IMR-90 (cell line): ENCODE data around the gene AGAP2. TPM values are rescaled to one million over a fixed set of nuclear protein-coding genes. Genes with fewer than 3 reads are reported as not detected.

Experiments used
- ATAC-seq: fragments of 200-7000 bp; cut with Tn5 transposase; 2 replicates; pipeline ENCODE4 v1.9.1; 2020; ENCODE audit warnings: low read depth, mild to moderate bottlenecking, moderate library complexity
- BruUV-seq: library from RNA; stranded (reverse); fragments of 400-500 nt; replicated peaks from 2 replicates; lab custom pipeline; 2021; lab: Mats Ljungman, UMichigan
- CTCF ChIA-PET: fragments of 300-600 bp; formaldehyde crosslinking; extraction: SDS; loops from one replicate; lab custom pipeline; 2021; ENCODE audit warnings: antibody characterized with exemption; lab: Yijun Ruan, JAX
- POLR2A ChIA-PET: fragments of 300-600 bp; sonication (Branson Sonifier 250); formaldehyde crosslinking; loops from one replicate; lab custom pipeline; 2022; ENCODE audit warnings: antibody characterized with exemption; ENCODE audit not compliant: unreplicated experiment; lab: Charles Lee
- DNase-seq: peaks from one replicate; pipeline ENCODE4 v3.0.0; 2013
- H2AFZ ChIP-seq: replicated peaks from 2 replicates; pipeline ENCODE3; 2013; ENCODE audit warnings: low read length, mild to moderate bottlenecking; ENCODE audit not compliant: poor library complexity
- H2AK5ac ChIP-seq: 2 replicates; pipeline ENCODE4 v1.6.1; 2013; ENCODE audit warnings: low read depth, low read length, inconsistent platforms
- H2AK9ac ChIP-seq: replicated peaks from 2 replicates; pipeline ENCODE3; 2013; ENCODE audit warnings: mild to moderate bottlenecking, low read depth, low read length, moderate library complexity; ENCODE audit not compliant: poor library complexity
- H2BK120ac ChIP-seq: 2 replicates; pipeline ENCODE4 v1.6.1; 2013; ENCODE audit warnings: low read depth, low read length, inconsistent platforms
- H2BK15ac ChIP-seq: 3 replicates; pipeline ENCODE4 v1.6.1; 2013; ENCODE audit warnings: low read depth, low read length, inconsistent platforms
- H2BK20ac ChIP-seq: 2 replicates; pipeline ENCODE4 v1.6.1; 2013; ENCODE audit warnings: low read depth, mild to moderate bottlenecking, inconsistent platforms, low read length, moderate library complexity
- H2BK5ac ChIP-seq: 2 replicates; pipeline ENCODE4 v1.6.1; 2013; ENCODE audit warnings: mild to moderate bottlenecking, low read depth, low read length, inconsistent platforms; ENCODE audit not compliant: poor library complexity, severe bottlenecking
- H3K14ac ChIP-seq: replicated peaks from 2 replicates; pipeline ENCODE4 v1.6.1; 2013; ENCODE audit warnings: low read depth, low read length, inconsistent platforms
- H3K18ac ChIP-seq: 2 replicates; pipeline ENCODE4 v1.6.1; 2013; ENCODE audit warnings: low read depth, low read length, control low read depth
- H3K23ac ChIP-seq: 2 replicates; pipeline ENCODE4 v1.6.1; 2013; ENCODE audit warnings: low read depth, low read length, inconsistent platforms
- H3K27ac ChIP-seq: 2 replicates; pipeline ENCODE4 v1.5.1; 2013; ENCODE audit warnings: mild to moderate bottlenecking, control low read depth, low read length; ENCODE audit not compliant: insufficient read depth
- H3K27me3 ChIP-seq: 2 replicates; pipeline ENCODE4 v1.6.1; 2013; ENCODE audit warnings: low read length; ENCODE audit not compliant: control insufficient read depth, insufficient read depth
- H3K36me3 ChIP-seq: 2 replicates; pipeline ENCODE4 v1.6.1; 2013; ENCODE audit warnings: low read length, mixed read lengths; ENCODE audit not compliant: control insufficient read depth, insufficient read depth
- H3K4ac ChIP-seq: 2 replicates; pipeline ENCODE4 v1.6.1; 2013; ENCODE audit warnings: low read depth, low read length, inconsistent platforms
- H3K4me1 ChIP-seq: 2 replicates; pipeline ENCODE4 v1.6.1; 2013; ENCODE audit warnings: low read length, mixed read lengths; ENCODE audit not compliant: control insufficient read depth, insufficient read depth
- H3K4me2 ChIP-seq: 2 replicates; pipeline ENCODE4 v1.6.1; 2013; ENCODE audit warnings: low read depth, mild to moderate bottlenecking, control low read depth, low read length, moderate library complexity
- H3K4me3 ChIP-seq: 2 replicates; pipeline ENCODE4 v1.5.1; 2013; ENCODE audit warnings: low read depth, mild to moderate bottlenecking, control low read depth, low read length, moderate library complexity; ENCODE audit not compliant: insufficient read depth
- H3K56ac ChIP-seq: 2 replicates; pipeline ENCODE4 v1.6.1; 2013; ENCODE audit warnings: low read length, inconsistent platforms; ENCODE audit not compliant: insufficient read depth; ENCODE audit errors: extremely low read depth
- H3K79me1 ChIP-seq, 2 experiments: 2 replicates each; pipeline ENCODE4 v1.6.1; 2013; ENCODE audit warnings: low read length in 2 of 2, inconsistent platforms in 1 of 2, low read depth in 1 of 2
- H3K9ac ChIP-seq: 2 replicates; pipeline ENCODE4 v1.6.1; 2013; ENCODE audit warnings: low read depth, low read length, control low read depth
- H3K9me1 ChIP-seq: 2 replicates; pipeline ENCODE4 v1.6.1; 2013; ENCODE audit warnings: low read length, inconsistent platforms; ENCODE audit not compliant: insufficient read depth
- H3K9me3 ChIP-seq: 2 replicates; pipeline ENCODE4 v1.6.1; 2013; ENCODE audit warnings: low read length; ENCODE audit not compliant: control insufficient read depth, insufficient read depth
- H4K20me1 ChIP-seq: 2 replicates; pipeline ENCODE4 v1.6.1; 2013; ENCODE audit warnings: low read length, inconsistent platforms; ENCODE audit not compliant: insufficient read depth
- H4K5ac ChIP-seq: 2 replicates; pipeline ENCODE4 v1.6.1; 2013; ENCODE audit warnings: mild to moderate bottlenecking, low read depth, low read length, control low read depth
- H4K8ac ChIP-seq, 2 experiments: 2 replicates each; pipeline ENCODE4 v1.6.1; 2013; ENCODE audit warnings: low read depth in 2 of 2, low read length in 2 of 2, control low read depth in 1 of 2, inconsistent platforms in 1 of 2
- H4K91ac ChIP-seq: 2 replicates; pipeline ENCODE4 v1.6.1; 2013; ENCODE audit warnings: low read depth, low read length, inconsistent platforms; ENCODE audit not compliant: insufficient read depth
- BHLHE40 ChIP-seq: fragments of 150-350 bp; IDR thresholded peaks from 2 replicates; pipeline ENCODE4 v1.6.1; 2016; ENCODE audit warnings: mild to moderate bottlenecking, low read depth, low read length
- CEBPB ChIP-seq: IDR thresholded peaks from 2 replicates; pipeline ENCODE4 v1.6.1; 2012; ENCODE audit warnings: low read depth, low read length, improper control_type of control experiment
- CHD1 ChIP-seq: IDR thresholded peaks from 2 replicates; pipeline ENCODE4 v1.6.1; 2012; ENCODE audit warnings: low read depth, low read length, improper control_type of control experiment
- CTCF ChIP-seq: conservative IDR thresholded peaks from 2 replicates; pipeline ENCODE4 v1.5.1; 2012; ENCODE audit warnings: mild to moderate bottlenecking, low read depth, low read length, improper control_type of control experiment
- ELK1 ChIP-seq: fragments of 150-350 bp; IDR thresholded peaks from 2 replicates; pipeline ENCODE4 v1.6.1; 2016; ENCODE audit warnings: low read depth, mild to moderate bottlenecking, low read length, moderate library complexity, borderline replicate concordance
- FOS ChIP-seq: fragments of 150-350 bp; IDR thresholded peaks from 2 replicates; pipeline ENCODE4 v1.6.1; 2016; ENCODE audit warnings: low read depth, low read length
- MAFK ChIP-seq: IDR thresholded peaks from 2 replicates; pipeline ENCODE4 v1.6.1; 2012; ENCODE audit warnings: low read depth, low read length, improper control_type of control experiment
- MAZ ChIP-seq: IDR thresholded peaks from 2 replicates; pipeline ENCODE4 v1.6.1; 2012; ENCODE audit warnings: low read depth, mild to moderate bottlenecking, low read length, improper control_type of control experiment, moderate library complexity, borderline replicate concordance
- MXI1 ChIP-seq: IDR thresholded peaks from 2 replicates; pipeline ENCODE4 v1.6.1; 2012; ENCODE audit warnings: low read depth, mild to moderate bottlenecking, low read length, moderate library complexity, borderline replicate concordance
- NFE2L2 ChIP-seq: fragments of 150-350 bp; IDR thresholded peaks from 2 replicates; pipeline ENCODE4 v1.6.1; 2016; ENCODE audit warnings: low read depth, mild to moderate bottlenecking, low read length
- POLR2A ChIP-seq: IDR thresholded peaks from 2 replicates; pipeline ENCODE4 v1.6.1; 2012; ENCODE audit warnings: mild to moderate bottlenecking, low read depth, low read length
- RAD21 ChIP-seq: IDR thresholded peaks from 2 replicates; pipeline ENCODE4 v1.6.1; 2012; ENCODE audit warnings: low read length, improper control_type of control experiment
- RCOR1 ChIP-seq: IDR thresholded peaks from 2 replicates; pipeline ENCODE4 v1.6.1; 2012; ENCODE audit warnings: mild to moderate bottlenecking, low read length, improper control_type of control experiment; ENCODE audit not compliant: insufficient replicate concordance
- RFX5 ChIP-seq: IDR thresholded peaks from 2 replicates; pipeline ENCODE4 v1.8.0; 2012; ENCODE audit warnings: low read depth, mild to moderate bottlenecking, low read length, moderate library complexity
- SMC3 ChIP-seq: fragments of 150-350 bp; IDR thresholded peaks from 2 replicates; pipeline ENCODE4 v1.6.1; 2016; ENCODE audit warnings: low read depth, mild to moderate bottlenecking, antibody characterized with exemption, low read length, moderate library complexity
- USF2 ChIP-seq: fragments of 150-350 bp; IDR thresholded peaks from 2 replicates; pipeline ENCODE4 v1.6.1; 2017; ENCODE audit warnings: mild to moderate bottlenecking, antibody characterized with exemption, low read length, low read depth
- WGBS, 2 experiments: methylation state at CpG; one replicate each; pipeline versions ENCODE4 v1.1.5 to v1.1.7; 2013; ENCODE audit warnings: missing lambda C conversion rate in 2 of 2; ENCODE audit not compliant: insufficient read length in 1 of 2; ENCODE audit errors: extremely low coverage in 2 of 2; 5-methylcytosine and 5-hydroxymethylcytosine counted together
- dilution Hi-C: fragments of 300-500 bp; cut with HindIII; formaldehyde crosslinking; loops from one replicate; pipeline ENCODE4 v1.14.3; 2018; ENCODE audit warnings: low sequenced_read_pairs; ENCODE audit not compliant: unreplicated experiment
- in situ Hi-C: fragments of 300-500 bp; cut with MboI; formaldehyde crosslinking; loops from 3 replicates; pipeline ENCODE4 v1.14.3; 2019; ENCODE audit warnings: low sequenced_read_pairs, inconsistent platforms, mixed read lengths
- intact Hi-C: fragments of 100-400 bp; cut with micrococcal nuclease; formaldehyde crosslinking; loops from 2 replicates; pipeline ENCODE4 v1.10.0; 2022
- polyA plus RNA-seq, 3 experiments: library from polyadenylated mRNA; depleted of rRNA; stranded (reverse); fragments of >200 nt; gene quantifications; 2 replicates each; pipeline ENCODE4 v1.2.3, GENCODE V29; 2012; ENCODE audit warnings: low replicate concordance in 1 of 3
- total RNA-seq: library from RNA; depleted of rRNA; stranded (reverse); fragments of >200 nt; gene quantifications from 2 replicates; pipeline ENCODE4 v1.2.3, GENCODE V29; 2012

AGAP2 gene
- total and polyA plus RNA-seq, 2 of the 4 experiments (the other 2 are of a cell fraction), result 0.03 to 0.18 TPM

- no peaks in the 10 kb centered on the region for H4K20me1 ChIP-seq
- ChIA-PET CTCF (interaction anchor here (0.9 kb wide), 1 partner anchor 9 kb away, joined by 4 read pairs; no protein-coding TSS in a partner anchor), POLR2A (no interaction called here)
- no peaks in the 10 kb centered on the region for H3K9me3 ChIP-seq
- H4K8ac ChIP-seq, result no peak overlapping the region
- H3K36me3 ChIP-seq, result peaks cover 56% of the 10 kb centered on the region
- TF ChIP-seq USF2 (no peak), MXI1 (no peak), RCOR1 (no peak), BHLHE40 (no peak), POLR2A (no peak), CEBPB (no peak), SMC3 (no peak), RAD21 (no peak), CTCF (no peak), FOS (no peak), RFX5 (no peak), MAFK (no peak), ELK1 (no peak), CHD1 (no peak), NFE2L2 (no peak), MAZ (no peak)
- intact Hi-C loops, result no loop called here
- no CpG with 5 or more reads among the region's 4 CpGs for WGBS, 2 experiments
- H3K4me2 ChIP-seq, result no peak overlapping the region
- no peak overlapping the region for H2BK120ac ChIP-seq
- no peak overlapping the region for H2BK20ac ChIP-seq
- no peak overlapping the region for H4K5ac ChIP-seq
- no peak for DNase-seq
- no TSS peak for BruUV-seq
- H4K91ac ChIP-seq, result no peak overlapping the region
- H3K9me1 ChIP-seq, result 0 out of 2 replicates have a peak, but pooled peaks cover 3% of the 10 kb centered on the region
- no peak overlapping the region for H3K27ac ChIP-seq
- no peak overlapping the region for H3K14ac ChIP-seq
- dilution Hi-C loops, result no loop called here
- H3K56ac ChIP-seq, result no peak overlapping the region
- H3K9ac ChIP-seq, result no peak overlapping the region
- H2BK5ac ChIP-seq, result no peak overlapping the region
- no peak overlapping the region for H2AK9ac ChIP-seq
- in situ Hi-C loops, result no loop called here
- no peak for ATAC-seq
- H3K27me3 ChIP-seq, result no peaks in the 10 kb centered on the region
- H3K4me3 ChIP-seq, result no peak overlapping the region
- H3K18ac ChIP-seq, result no peak overlapping the region
- no peak overlapping the region for H2AK5ac ChIP-seq
- H2AFZ ChIP-seq, result no peak overlapping the region
- H3K23ac ChIP-seq, result no peak overlapping the region
- H3K4me1 ChIP-seq, result no peaks in the 10 kb centered on the region
- H3K4ac ChIP-seq, result no peak overlapping the region
- no peaks in the 10 kb centered on the region; a peak in 1 of 4 replicates for H3K79me1 ChIP-seq
- H2BK15ac ChIP-seq, result no peak overlapping the region
These were observed 22.2 kb downstream of the AGAP2 start for GRCh38 chr12:57716305-57716704.
